ENCODE measurements around the gene PPTC7.
"Not testable (repeated sequence)": the region's sequence is repeated elsewhere in the genome, so short reads cannot be mapped to it uniquely, and the experiment has no call there.

PPTC7 gene

GRCh38 chr12:110602085-110602814 is 19.1 kb upstream of the PPTC7 start:
- not testable (repeated sequence) for H3K27me3 ChIP-seq (ENCODE audit: control insufficient read depth, insufficient read depth, low read length); H3K36me3 ChIP-seq (ENCODE audit: control insufficient read depth, insufficient read depth, low read length)

GRCh38 chr12:110600254-110600653 is 17.1 kb upstream of the PPTC7 start:
- Histone ChIP-seq H3K4me3 (ENCODE audit: low read depth, low read length) (no peak overlapping the region), H3K27ac (ENCODE audit: low read depth, low read length) (no peak overlapping the region), H3K27me3 (ENCODE audit: control insufficient read depth, insufficient read depth, low read length) (no peaks in the 10 kb centered on the region), H3K9ac (ENCODE audit: low read depth, low read length) (no peak overlapping the region), H3K4me1 (ENCODE audit: control insufficient read depth, insufficient read depth, low read length) (no peaks in the 10 kb centered on the region), H3K9me3 (ENCODE audit: control insufficient read depth, insufficient read depth, low read length) (no peaks in the 10 kb centered on the region), H3K36me3 (ENCODE audit: control insufficient read depth, insufficient read depth, low read length) (no peaks in the 10 kb centered on the region)

More at GRCh38 chr12:110602085-110602814, 19.1 kb upstream of the PPTC7 start:
- H3K27ac ChIP-seq (ENCODE audit: low read depth, low read length); H3K4me3 ChIP-seq (ENCODE audit: low read depth, low read length); H3K9me3 ChIP-seq (ENCODE audit: control insufficient read depth, insufficient read depth, low read length); H3K9ac ChIP-seq (ENCODE audit: low read depth, low read length); H3K4me1 ChIP-seq (ENCODE audit: control insufficient read depth, insufficient read depth, low read length): not testable (repeated sequence)

GRCh38 chr12:110599334-110599733 is 16.2 kb upstream of the PPTC7 start:
- Histone ChIP-seq H3K9me3 (ENCODE audit: control insufficient read depth, insufficient read depth, low read length) (no peaks in the 10 kb centered on the region), H3K9ac (ENCODE audit: low read depth, low read length) (no peak overlapping the region), H3K4me1 (ENCODE audit: control insufficient read depth, insufficient read depth, low read length) (no peaks in the 10 kb centered on the region), H3K27me3 (ENCODE audit: control insufficient read depth, insufficient read depth, low read length) (no peaks in the 10 kb centered on the region), H3K4me3 (ENCODE audit: low read depth, low read length) (no peak overlapping the region), H3K36me3 (ENCODE audit: control insufficient read depth, insufficient read depth, low read length) (no peaks in the 10 kb centered on the region), H3K27ac (ENCODE audit: low read depth, low read length) (no peak overlapping the region)

GRCh38 chr12:110597885-110598284 is 14.8 kb upstream of the PPTC7 start:
- no peak overlapping the region for H3K4me3 ChIP-seq (ENCODE audit: low read depth, low read length)
- no peaks in the 10 kb centered on the region for H3K9me3 ChIP-seq (ENCODE audit: control insufficient read depth, insufficient read depth, low read length)
- no peaks in the 10 kb centered on the region for H3K36me3 ChIP-seq (ENCODE audit: control insufficient read depth, insufficient read depth, low read length)
- no peak overlapping the region for H3K27ac ChIP-seq (ENCODE audit: low read depth, low read length)
- no peaks in the 10 kb centered on the region for H3K4me1 ChIP-seq (ENCODE audit: control insufficient read depth, insufficient read depth, low read length)
- no peak overlapping the region for H3K9ac ChIP-seq (ENCODE audit: low read depth, low read length)
- H3K27me3 ChIP-seq (ENCODE audit: control insufficient read depth, insufficient read depth, low read length), result no peaks in the 10 kb centered on the region

- not testable (repeated sequence) for H3K27me3 ChIP-seq (ENCODE audit: control insufficient read depth, insufficient read depth, low read length); H3K27ac ChIP-seq (ENCODE audit: low read depth, low read length)
Observed at GRCh38 chr12:110592919-110593318, 9.8 kb upstream of the PPTC7 start.

GRCh38 chr12:110592078-110592477 is 9.0 kb upstream of the PPTC7 start:
- H3K27ac ChIP-seq (ENCODE audit: low read depth, low read length), result no peak overlapping the region
- H3K4me3 ChIP-seq (ENCODE audit: low read depth, low read length), result no peak overlapping the region
- H3K36me3 ChIP-seq (ENCODE audit: control insufficient read depth, insufficient read depth, low read length), result no peaks in the 10 kb centered on the region
- H3K27me3 ChIP-seq (ENCODE audit: control insufficient read depth, insufficient read depth, low read length), result no peaks in the 10 kb centered on the region
- no peaks in the 10 kb centered on the region for H3K9me3 ChIP-seq (ENCODE audit: control insufficient read depth, insufficient read depth, low read length)
- H3K4me1 ChIP-seq (ENCODE audit: control insufficient read depth, insufficient read depth, low read length), result peaks cover 6% of the 10 kb centered on the region; the same call in 1 of the 2 replicates
- no peak overlapping the region for H3K9ac ChIP-seq (ENCODE audit: low read depth, low read length)

More at GRCh38 chr12:110592919-110593318, 9.8 kb upstream of the PPTC7 start:
- H3K9ac ChIP-seq (ENCODE audit: low read depth, low read length); H3K4me3 ChIP-seq (ENCODE audit: low read depth, low read length); H3K36me3 ChIP-seq (ENCODE audit: control insufficient read depth, insufficient read depth, low read length); H3K9me3 ChIP-seq (ENCODE audit: control insufficient read depth, insufficient read depth, low read length); H3K4me1 ChIP-seq (ENCODE audit: control insufficient read depth, insufficient read depth, low read length): not testable (repeated sequence)

- no peak overlapping the region for H3K9ac ChIP-seq (ENCODE audit: low read depth, low read length)
- H3K27me3 ChIP-seq (ENCODE audit: control insufficient read depth, insufficient read depth, low read length), result no peaks in the 10 kb centered on the region
- H3K4me3 ChIP-seq (ENCODE audit: low read depth, low read length), result no peak overlapping the region
- no peaks in the 10 kb centered on the region for H3K36me3 ChIP-seq (ENCODE audit: control insufficient read depth, insufficient read depth, low read length)
- no peak overlapping the region for H3K27ac ChIP-seq (ENCODE audit: low read depth, low read length)
- peaks cover 6% of the 10 kb centered on the region; the same call in 1 of the 2 replicates for H3K4me1 ChIP-seq (ENCODE audit: control insufficient read depth, insufficient read depth, low read length)
- H3K9me3 ChIP-seq (ENCODE audit: control insufficient read depth, insufficient read depth, low read length), result no peaks in the 10 kb centered on the region
Observed at GRCh38 chr12:110591451-110592051, 8.4 kb upstream of the PPTC7 start.

GRCh38 chr12:110590806-110591326 is 7.7 kb upstream of the PPTC7 start:
- H3K4me1 ChIP-seq (ENCODE audit: control insufficient read depth, insufficient read depth, low read length), result peaks cover 6% of the 10 kb centered on the region; the same call in 1 of the 2 replicates
- H3K4me3 ChIP-seq (ENCODE audit: low read depth, low read length), result no peak overlapping the region
- H3K9me3 ChIP-seq (ENCODE audit: control insufficient read depth, insufficient read depth, low read length), result no peaks in the 10 kb centered on the region
- H3K27ac ChIP-seq (ENCODE audit: low read depth, low read length), result no peak overlapping the region
- no peaks in the 10 kb centered on the region for H3K27me3 ChIP-seq (ENCODE audit: control insufficient read depth, insufficient read depth, low read length)
- H3K36me3 ChIP-seq (ENCODE audit: control insufficient read depth, insufficient read depth, low read length), result no peaks in the 10 kb centered on the region
- H3K9ac ChIP-seq (ENCODE audit: low read depth, low read length), result no peak overlapping the region

- Histone ChIP-seq H3K4me1 (ENCODE audit: control insufficient read depth, insufficient read depth, low read length) (peaks cover 14% of the 10 kb centered on the region), H3K9me3 (ENCODE audit: control insufficient read depth, insufficient read depth, low read length) (no peaks in the 10 kb centered on the region), H3K27me3 (ENCODE audit: control insufficient read depth, insufficient read depth, low read length) (no peaks in the 10 kb centered on the region), H3K4me3 (ENCODE audit: low read depth, low read length) (no peak overlapping the region), H3K9ac (ENCODE audit: low read depth, low read length) (no peak overlapping the region), H3K27ac (ENCODE audit: low read depth, low read length) (no peak overlapping the region), H3K36me3 (ENCODE audit: control insufficient read depth, insufficient read depth, low read length) (no peaks in the 10 kb centered on the region)
Observed at GRCh38 chr12:110590059-110590458, 6.9 kb upstream of the PPTC7 start.

- not testable (repeated sequence) for H3K36me3 ChIP-seq (ENCODE audit: control insufficient read depth, insufficient read depth, low read length); H3K9me3 ChIP-seq (ENCODE audit: control insufficient read depth, insufficient read depth, low read length); H3K4me3 ChIP-seq (ENCODE audit: low read depth, low read length); H3K27me3 ChIP-seq (ENCODE audit: control insufficient read depth, insufficient read depth, low read length); H3K9ac ChIP-seq (ENCODE audit: low read depth, low read length); H3K27ac ChIP-seq (ENCODE audit: low read depth, low read length)
- H3K4me1 ChIP-seq (ENCODE audit: control insufficient read depth, insufficient read depth, low read length), result peaks cover 24% of the 10 kb centered on the region
Observed at GRCh38 chr12:110587102-110587501, 4.0 kb upstream of the PPTC7 start.

GRCh38 chr12:110585231-110585799 is 2.2 kb upstream of the PPTC7 start:
- Histone ChIP-seq H3K27me3 (ENCODE audit: control insufficient read depth, insufficient read depth, low read length) (no peaks in the 10 kb centered on the region), H3K4me1 (ENCODE audit: control insufficient read depth, insufficient read depth, low read length) (peaks cover 18% of the 10 kb centered on the region), H3K36me3 (ENCODE audit: control insufficient read depth, insufficient read depth, low read length) (no peaks in the 10 kb centered on the region), H3K27ac (ENCODE audit: low read depth, low read length) (no peak overlapping the region), H3K9ac (ENCODE audit: low read depth, low read length) (no peak overlapping the region), H3K9me3 (ENCODE audit: control insufficient read depth, insufficient read depth, low read length) (no peaks in the 10 kb centered on the region), H3K4me3 (ENCODE audit: low read depth, low read length) (no peak overlapping the region)

All from HUES48 (cell line).